GM10266 (cell line): Measurements from ENCODE around the gene VAV3.
A peak's percentile ranks its signal among the peaks of the same experiment; 100 is the strongest.

Experiments
- DNase-seq: peaks from one replicate; pipeline ENCODE4 v3.0.0; 2012; ENCODE audit errors: extremely low spot score
- TF ChIP-seq, protein P1 (sequence below): IDR thresholded peaks from 2 replicates; pipeline ENCODE4 v1.5.1; 2012; ENCODE audit warnings: mild to moderate bottlenecking, low read depth; ENCODE audit not compliant: control insufficient read depth, insufficient read depth; ENCODE audit errors: missing control alignments

VAV3 gene, protein sequence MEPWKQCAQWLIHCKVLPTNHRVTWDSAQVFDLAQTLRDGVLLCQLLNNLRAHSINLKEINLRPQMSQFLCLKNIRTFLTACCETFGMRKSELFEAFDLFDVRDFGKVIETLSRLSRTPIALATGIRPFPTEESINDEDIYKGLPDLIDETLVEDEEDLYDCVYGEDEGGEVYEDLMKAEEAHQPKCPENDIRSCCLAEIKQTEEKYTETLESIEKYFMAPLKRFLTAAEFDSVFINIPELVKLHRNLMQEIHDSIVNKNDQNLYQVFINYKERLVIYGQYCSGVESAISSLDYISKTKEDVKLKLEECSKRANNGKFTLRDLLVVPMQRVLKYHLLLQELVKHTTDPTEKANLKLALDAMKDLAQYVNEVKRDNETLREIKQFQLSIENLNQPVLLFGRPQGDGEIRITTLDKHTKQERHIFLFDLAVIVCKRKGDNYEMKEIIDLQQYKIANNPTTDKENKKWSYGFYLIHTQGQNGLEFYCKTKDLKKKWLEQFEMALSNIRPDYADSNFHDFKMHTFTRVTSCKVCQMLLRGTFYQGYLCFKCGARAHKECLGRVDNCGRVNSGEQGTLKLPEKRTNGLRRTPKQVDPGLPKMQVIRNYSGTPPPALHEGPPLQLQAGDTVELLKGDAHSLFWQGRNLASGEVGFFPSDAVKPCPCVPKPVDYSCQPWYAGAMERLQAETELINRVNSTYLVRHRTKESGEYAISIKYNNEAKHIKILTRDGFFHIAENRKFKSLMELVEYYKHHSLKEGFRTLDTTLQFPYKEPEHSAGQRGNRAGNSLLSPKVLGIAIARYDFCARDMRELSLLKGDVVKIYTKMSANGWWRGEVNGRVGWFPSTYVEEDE

DNA sequence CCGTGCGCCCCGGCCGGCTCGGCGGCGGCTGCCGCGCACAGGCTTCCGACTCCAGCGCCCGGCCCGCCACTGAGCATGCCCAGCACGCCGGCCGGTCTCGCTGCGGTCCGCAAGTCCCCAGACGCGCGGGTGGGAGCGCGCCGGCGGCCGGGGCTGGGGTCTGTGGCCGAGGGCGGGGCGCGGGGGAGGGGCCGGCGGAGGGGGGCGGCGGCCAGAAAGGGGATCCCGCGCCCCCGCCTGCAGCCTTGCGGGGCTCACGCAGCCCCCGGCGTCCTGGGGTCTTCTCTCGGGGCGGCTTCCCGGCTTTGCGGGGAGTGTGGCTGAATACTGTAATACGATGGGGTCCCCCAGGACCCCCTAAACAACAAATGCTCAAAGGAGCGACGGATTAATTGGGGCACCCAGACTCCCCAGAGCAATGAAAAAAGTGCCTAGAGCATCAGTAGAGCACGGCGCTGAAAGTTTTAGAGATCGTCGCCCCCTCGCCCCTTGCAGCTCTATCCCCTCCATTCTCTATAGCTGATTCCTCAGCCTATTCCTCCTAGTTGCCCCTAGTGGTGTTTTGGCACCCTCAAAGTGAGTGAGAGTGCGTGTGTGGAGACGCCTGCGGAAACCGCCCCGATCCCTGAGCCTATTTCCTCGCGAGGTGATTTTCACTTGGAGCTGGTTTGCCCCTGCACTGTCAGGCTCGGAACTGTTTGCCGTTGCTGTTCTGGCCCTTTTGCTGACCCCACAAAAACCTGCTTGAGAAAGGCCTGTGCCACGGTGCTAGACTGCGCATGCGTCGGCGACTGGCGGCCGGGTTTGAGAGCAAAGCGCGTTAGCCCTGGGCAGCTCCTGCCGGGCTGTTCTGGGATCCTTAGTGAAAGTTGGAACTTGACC, at the start of gene VAV3:
TSS of gene VAV3 (minus strand) at position 71 of the 882 bp plus-strand sequence. CDS start 311 bp downstream, outside the sequence.
- peak; percentile 73 for DNase-seq
- TF ChIP-seq, protein P1, sequence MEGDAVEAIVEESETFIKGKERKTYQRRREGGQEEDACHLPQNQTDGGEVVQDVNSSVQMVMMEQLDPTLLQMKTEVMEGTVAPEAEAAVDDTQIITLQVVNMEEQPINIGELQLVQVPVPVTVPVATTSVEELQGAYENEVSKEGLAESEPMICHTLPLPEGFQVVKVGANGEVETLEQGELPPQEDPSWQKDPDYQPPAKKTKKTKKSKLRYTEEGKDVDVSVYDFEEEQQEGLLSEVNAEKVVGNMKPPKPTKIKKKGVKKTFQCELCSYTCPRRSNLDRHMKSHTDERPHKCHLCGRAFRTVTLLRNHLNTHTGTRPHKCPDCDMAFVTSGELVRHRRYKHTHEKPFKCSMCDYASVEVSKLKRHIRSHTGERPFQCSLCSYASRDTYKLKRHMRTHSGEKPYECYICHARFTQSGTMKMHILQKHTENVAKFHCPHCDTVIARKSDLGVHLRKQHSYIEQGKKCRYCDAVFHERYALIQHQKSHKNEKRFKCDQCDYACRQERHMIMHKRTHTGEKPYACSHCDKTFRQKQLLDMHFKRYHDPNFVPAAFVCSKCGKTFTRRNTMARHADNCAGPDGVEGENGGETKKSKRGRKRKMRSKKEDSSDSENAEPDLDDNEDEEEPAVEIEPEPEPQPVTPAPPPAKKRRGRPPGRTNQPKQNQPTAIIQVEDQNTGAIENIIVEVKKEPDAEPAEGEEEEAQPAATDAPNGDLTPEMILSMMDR, result no peak

DNA sequence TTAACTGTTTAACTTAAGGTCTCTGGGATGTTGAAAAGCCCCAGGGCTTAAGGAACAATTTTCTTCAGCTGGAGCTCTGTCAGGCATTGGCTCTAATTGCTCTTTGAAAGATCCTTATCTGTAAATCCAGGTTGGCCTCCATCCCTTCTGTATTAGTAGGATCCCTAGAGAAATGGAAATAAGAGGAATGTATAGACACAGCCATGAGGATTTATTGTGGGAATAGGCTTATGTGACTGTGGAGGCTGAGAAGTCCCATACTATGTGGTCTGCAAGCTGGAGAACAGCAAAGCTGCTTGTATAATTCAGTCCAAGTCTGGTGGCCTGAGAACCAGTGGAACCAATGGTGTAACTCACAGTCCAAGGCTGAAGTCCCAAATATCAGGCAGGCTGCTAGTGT, 47.6 kb upstream of the VAV3 start:
- TF ChIP-seq, protein P1, result no peak
- no peak for DNase-seq

DNA sequence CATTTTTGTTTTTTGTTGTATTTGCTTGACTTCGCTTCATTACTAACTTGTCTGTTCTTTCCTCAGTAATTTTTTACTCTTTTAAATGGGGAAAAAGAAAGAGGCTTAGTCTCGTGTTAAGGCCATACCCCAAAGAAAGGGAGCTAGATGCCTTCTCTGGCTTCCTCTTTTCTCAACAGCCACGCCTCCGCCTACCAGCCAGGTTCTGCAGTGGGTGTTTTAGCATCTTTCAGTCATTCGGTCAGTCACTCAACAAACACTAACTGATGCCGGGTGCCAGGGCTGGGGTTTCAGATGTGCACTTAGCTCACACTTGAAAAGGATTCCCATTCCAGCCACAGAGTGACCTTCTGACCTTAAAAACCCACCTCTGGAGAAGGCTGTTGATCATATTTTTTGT, 46.3 kb upstream of the VAV3 start:
- TF ChIP-seq, protein P1, result no peak
- DNase-seq, result no peak

DNA sequence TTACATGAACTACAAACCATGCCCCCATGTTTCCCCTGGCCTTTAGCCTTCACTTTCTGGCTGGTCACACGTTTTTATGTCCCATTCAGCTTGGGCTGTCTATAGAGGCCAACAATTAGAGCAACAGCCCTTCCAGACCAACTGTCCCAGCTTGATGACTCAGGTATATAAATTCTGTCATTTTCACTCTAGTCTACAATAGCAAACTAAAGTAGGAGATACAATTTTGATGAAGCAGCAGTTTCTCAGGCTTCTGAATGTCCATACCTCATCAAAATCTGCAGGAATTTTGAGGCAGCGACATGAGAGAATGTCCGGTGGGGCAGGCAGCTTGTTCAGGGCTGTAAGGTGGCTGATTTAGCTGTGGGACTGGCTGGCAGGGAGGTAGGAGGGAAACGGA, 45.6 kb upstream of the VAV3 start:
- TF ChIP-seq, protein P1, result no peak
- no peak for DNase-seq

DNA sequence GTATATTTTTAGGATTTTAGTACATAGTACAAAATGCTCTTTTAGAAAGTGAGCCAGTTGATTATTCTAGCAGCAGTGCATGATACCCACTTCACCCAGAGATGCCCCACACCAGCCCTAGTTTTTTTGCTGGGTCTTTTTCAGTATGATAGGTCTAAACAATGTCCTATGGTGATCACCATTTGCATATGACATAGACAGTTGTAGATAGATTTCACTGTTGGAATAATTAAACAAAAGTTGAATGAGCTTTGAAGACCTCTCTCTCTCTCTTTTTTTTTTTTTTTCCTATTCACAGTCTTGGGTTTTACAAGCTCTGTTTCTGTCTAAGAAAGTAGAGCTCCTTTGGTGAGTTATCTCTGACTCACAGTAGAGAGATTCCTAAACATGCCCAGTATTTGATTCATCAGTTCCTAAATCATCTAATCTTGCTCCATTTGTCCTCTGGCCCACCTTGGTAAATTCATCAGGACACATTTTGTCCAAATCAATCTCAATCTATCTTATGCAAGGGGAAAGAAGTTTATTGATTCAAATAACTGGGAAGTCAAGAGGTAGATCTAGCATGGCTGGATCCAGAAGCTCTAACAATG, 44.7 kb upstream of the VAV3 start:
- TF ChIP-seq, protein P1, result no peak
- no peak for DNase-seq

DNA sequence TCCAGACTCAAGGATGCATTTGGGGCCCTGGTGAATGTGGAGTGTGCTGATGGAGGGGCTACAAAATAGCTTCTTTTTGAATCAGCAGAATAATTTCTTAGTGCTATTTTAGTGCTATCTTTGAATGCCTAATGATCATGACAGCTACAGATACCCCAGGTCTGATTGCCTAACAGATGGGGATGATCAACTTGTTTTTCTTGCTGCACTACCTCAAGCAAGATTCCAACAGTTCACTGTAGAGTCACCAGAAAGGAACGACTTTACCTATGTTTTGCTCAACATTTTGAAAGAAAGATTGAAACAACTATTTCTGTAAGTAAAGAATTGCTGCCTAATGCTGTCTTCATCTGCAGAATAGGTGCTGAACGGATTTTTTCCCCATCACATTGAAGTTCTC, 42.6 kb upstream of the VAV3 start:
- TF ChIP-seq, protein P1, result no peak
- no peak for DNase-seq
